OCI-LY1 (cell line): ENCODE measurements around the gene ASGR2.

ENCODE experiments used
- CTCF ChIP-seq: fragments of 200-600 bp; sonication (generic), shearing (Covaris generic); IDR thresholded peaks from 2 replicates; pipeline ENCODE4 v1.5.1; 2017; ENCODE audit warnings: mild to moderate bottlenecking, antibody characterized with exemption, low read length, moderate library complexity, mixed read lengths
- EZH2 ChIP-seq: fragments of 200-600 bp; sonication (generic), shearing (Covaris generic); IDR thresholded peaks from 2 replicates; pipeline ENCODE4 v1.8.0; 2017; ENCODE audit warnings: borderline replicate concordance, mixed run types, mild to moderate bottlenecking, antibody characterized with exemption, low read length, moderate library complexity, mixed read lengths

GRCh38 chr17:7130621-7131422, 16.2 kb upstream of the ASGR2 start:
- TF ChIP-seq CTCF: no peak
- no peak for TF ChIP-seq EZH2
